Stimulated activated CD4-positive, alpha-beta T cell treated with anti-CD3 and anti-CD28 coated beads, Interleukin-15, amount 100 ng/mL, for 48 hours (primary cell): Measurements from ENCODE around the gene MRPS5.
A peak's percentile ranks its signal among the peaks of the same experiment; 100 is the strongest.
"Not testable (repeated sequence)": the region's sequence is repeated elsewhere in the genome, so short reads cannot be mapped to it uniquely, and the experiment has no call there.

Experiments
- DNase-seq, 2 donors: peaks; one replicate each; pipeline ENCODE4 v3.0.0-alpha.2; 2020; ENCODE audit warnings: low read depth in 2 of 2

Gene MRPS5

DNA sequence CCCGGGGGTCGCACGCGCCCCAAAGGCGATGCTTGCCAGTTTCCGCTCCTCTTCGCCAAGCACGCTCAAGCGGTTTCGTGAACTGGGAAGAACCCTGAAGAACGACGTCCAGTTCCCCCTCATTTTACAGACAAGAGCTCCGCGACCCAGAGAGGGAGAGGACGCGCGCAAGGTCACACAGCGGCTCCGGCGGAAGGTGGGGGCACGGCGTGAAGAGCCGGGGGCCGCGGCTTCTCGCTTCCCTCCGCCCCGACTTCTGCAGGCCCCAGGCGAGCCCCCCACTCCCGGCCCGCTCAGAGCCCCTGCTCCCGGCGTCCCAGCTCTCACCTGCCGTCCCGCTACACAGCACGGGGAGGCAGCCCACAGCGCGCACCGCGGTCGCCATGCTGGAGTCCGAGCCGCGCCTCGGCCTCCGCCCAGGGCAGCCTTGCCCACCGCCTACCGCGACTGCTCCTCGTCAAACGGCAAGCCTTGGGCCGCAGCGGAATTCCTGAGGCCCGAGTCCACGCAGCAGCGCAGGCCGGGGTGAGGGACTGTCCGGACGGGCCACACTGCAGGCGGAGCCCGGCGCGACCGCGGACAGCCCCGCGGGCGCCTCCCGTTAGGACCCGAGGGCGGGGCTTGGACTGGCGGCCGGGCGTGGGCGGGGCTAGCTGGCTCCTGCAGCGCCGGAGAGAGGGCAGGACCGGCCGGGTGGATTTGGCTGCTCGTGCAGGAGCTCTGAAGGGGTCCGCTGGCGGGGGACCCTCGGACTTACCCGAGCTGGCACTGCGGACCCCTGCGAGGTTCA, at the start of gene MRPS5:
Gene MRPS5 (minus strand): TSS at position 402 of the 790 bp plus-strand sequence. CDS start 17 bp downstream, at position 385.
- DNase-seq, result peak; percentile 82 to 89

DNA sequence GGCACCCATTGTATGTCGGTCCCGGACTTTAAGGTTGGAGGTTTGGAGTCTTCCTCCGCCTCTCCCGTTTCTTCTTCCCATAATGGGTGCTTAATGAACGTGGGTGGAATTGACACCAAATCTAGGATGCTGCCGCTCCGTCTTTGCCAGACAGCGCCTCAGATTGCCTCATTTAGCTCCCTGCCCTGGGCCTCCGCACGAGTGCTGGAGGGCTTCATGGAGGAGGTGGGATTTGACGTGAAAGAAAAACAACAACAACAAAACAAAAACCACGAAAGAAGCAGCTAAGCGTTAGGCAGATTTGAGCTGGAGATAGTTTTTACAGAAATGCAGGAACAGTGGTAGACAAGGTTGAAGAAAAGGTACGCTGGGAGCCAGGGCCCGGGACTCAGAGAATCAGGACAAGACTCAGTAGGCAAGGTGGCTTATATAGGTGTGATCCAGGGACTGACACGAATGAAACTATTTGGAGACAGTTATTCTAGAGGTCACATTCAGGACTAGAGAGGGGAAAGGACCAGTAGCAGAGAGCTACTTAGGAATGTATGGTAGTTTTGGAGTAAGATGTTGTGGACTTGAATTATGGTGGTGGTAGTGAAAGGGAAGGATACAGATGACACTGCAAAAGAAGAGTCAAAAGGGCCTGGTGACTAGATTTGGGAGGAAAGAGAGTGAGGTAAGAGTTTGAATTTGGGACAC, 44.6 kb upstream of the MRPS5 start:
- DNase-seq, result no peak

DNA sequence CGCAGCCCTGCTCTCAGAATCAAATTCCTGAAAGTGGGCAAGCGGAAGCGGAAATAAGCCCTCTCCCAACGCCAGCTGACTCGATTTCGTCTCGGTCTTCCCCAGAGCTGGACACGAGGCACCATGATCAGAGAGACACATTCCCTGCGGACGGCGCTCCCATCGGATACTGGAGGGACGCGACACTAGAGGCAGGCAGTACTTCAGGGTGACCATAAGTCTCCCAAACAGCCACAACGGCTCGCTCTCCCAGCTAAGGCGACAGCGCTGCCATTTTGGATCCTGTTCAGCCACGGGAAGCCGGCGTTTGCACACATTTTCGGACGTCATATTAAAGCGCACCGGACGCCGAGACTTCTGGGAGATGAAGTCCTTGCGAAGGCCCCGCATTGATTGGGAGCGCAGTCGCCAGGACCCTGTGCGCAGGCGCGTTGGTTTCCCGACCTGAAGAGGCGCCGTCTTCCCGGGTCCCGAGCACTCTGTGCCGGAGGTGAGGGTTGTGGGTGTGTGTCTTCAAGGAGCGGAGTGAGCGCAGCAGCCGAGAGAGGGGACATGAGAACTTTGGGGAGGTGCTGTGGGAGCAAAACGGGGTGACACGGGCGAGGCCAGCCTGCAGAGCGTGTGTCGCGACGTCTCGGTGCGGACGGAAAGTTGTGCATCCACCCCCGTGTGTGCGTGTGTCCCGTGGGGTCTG, 43.9 kb upstream of the MRPS5 start, which contains the start of gene ZNF2:
Gene ZNF2 (plus strand): TSS at position 439 of the 694 bp plus-strand sequence. CDS start 10,418 bp downstream, outside the sequence.
- DNase-seq, result peak; percentile 92 to 96

DNA sequence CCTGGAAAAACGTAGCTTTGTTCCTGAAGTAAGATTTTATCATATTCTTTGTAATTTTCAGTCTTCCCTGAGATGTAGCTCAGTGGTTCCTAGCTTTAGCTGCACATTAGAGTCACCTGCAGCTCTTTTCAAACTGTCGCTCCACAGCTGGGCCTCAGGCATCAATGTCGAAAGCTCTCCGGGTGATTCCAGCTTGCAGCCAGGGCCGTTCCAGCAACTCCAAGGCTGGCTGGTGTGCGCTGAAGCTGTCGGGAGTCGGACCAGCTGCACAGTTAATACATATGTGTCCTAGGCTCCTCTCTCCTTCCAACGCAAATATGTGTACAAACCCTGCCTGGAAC, 43.4 kb upstream of the MRPS5 start:
- no peak for DNase-seq

DNA sequence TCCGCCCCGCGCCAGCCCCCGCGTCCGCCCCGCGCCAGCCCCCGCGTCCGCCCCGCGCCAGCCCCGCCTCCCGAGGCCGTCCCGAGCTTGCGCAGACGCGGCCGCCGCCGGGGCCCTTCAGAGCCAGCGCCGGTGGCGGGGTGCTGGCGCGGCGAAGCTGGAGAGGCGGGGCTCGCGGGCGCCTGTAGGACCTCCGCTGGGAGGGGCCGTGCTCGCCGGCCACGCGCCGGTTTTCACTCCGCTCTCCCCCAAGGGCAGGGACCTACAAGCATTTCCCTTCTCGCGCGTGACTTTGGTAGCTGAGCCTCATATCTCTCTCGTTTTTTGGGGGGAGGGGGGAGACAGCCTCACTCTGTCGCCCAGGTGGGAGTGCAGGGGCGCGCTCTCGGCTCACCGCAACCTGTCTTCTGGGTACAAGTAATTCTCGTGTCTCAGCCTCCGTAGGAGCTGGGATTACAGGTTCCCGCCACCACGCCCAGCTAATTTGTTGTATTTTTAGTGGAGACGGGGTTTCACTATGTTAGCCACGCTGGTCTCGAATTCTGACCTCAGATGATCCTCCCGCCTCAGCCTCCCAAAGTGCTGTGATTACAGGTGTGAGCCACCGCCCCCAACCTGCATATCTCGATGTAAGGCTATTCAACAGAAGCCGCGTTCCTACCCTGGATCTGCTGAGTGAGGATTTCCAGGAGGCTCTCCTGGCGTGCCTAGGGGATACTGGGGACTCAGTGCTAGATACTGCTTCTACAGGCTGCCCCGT, 38.3 kb upstream of the MRPS5 start, which contains the start of gene ZNF514:
Gene ZNF514 (minus strand): TSS at position 159 of the 760 bp plus-strand sequence. CDS start 6,595 bp downstream, outside the sequence.
- DNase-seq, result peak; percentile 43 to 59

DNA sequence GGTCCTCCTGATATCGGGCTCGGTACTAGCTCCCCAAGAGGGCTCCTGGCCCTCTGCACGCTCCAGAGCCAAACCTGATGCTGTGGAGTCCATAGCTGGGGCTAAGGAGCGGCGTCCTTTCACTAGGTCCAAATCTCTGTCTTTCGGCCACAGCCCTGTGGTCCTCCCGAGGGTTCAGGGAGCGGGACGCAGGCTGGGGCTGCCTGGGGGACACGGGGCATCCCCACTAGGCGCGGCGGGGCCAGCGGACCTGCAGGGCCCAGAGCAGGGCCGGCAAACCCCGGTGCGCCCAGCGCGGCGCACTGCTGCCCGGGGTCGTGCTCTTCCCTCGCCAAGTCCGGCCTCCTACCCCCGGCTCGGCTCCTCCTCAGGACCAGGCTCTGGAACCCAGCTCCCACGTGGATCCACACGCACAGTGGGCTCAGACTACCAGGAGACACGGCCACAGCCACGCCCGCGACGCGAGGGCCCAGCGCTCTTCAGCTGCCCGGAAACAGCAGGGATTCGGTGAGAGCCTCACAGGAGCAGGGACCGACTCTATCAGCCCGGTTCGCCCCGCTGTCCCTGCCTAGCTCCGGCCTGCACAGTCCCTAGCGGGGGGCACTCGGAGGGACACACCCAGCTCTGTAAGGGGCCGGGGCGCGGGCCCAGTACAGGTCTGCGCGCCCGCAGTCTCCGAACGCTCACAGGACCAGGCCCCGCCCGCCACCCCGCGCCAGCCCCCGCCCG, 37.4 kb upstream of the MRPS5 start:
- DNase-seq, result no peak

DNA sequence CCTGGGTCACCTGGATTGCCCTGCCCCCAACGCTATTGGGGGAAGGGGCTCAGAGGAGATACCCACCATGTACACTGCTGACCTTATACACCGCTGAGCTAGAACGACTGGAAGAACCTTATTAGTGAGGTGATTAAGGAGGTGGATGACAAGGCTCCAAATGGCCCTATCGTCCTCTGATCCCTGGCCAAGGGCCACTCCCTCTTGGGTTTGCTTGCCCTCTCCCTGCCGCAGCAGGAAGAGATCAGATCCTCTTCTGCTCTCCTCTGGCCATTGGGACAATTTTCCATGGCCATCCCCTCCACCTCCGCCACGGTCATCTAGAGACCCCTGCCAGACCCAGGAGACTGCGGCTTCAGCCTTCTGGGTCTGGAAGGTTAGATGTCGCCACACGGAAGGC, 36.8 kb upstream of the MRPS5 start:
- no peak for DNase-seq

DNA sequence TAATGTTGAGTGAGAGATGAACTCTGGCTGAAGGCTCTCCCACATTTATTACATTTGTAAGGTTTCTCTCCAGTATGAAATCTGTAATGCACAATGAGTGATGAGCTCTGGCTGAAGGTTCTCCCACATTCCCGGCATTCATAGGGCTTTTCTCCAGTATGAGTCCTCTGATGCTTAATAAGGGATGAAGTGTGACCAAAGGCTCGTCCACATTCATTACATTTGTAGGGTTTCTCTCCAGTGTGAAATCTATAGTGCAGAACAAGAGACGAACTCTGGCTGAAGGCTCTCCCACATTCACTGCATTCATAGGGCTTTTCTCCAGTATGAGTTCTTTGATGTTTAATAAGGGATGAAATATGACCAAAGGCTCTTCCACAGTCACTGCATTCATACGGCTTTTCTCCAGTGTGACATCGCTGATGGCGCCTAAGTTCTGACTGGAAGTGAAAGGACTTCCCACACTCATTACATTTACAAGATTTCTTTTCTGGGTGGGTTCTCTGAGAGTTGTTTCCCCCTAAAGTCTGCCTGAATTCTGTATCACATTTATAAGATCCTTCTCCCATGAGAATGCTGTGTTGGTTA, 27.9 kb upstream of the MRPS5 start:
- no peak for DNase-seq

DNA sequence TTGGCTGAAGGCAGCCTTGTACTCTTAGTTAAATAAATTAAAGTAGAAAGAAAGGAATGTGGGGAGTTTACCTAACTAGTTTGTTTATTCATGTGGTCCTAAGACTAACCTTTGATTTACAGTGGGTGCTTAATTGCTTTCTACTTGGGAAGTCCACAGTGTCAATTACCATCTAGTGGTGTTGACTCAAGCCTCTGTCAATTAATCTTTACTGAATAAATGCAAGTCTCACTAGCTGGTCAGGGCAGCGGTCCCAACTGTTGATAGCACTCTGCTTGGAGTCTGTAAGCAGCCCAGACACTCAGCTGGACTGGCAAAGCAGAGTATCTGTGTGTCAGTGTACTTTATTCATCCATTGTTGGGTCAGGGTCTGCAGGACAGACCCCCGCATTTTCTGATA, 22.2 kb upstream of the MRPS5 start:
- DNase-seq, result no peak

DNA sequence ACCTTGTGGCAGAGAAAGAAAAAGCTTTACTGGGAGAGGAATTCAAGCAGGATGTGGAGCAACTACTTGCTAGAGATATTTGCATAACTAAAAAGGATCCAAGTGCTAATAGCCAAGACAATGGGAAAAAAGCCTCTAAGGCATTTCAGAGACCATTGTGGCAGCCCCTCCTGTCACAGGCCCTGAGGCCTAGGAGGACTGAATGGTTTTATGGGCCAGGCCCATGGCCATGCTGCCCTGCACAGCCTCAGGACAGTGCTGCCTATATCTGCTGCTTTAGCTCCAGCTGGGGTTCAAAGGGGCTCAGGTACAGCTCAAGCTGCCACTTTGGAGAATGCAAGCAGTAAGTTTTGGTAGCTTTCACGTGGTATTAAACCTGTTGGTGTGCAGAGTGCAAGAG, 17.1 kb upstream of the MRPS5 start:
- no peak for DNase-seq

DNA sequence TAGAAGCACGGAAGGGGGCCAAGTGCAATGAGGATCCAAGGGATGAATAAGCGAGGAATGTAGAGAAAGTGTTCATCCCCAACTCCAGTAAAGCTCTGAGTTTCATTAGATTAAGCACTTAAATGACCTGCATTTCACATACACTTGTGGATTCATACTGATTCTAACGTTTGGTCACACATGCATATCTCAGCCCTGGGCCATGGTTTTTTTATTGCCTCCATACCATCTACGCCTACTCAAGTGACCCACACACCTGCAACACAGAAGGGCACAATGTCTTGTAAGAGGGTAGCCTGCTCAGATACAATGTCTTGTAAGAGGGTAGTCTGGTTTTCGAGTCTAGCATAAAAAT, 566 bp upstream of the MRPS5 start:
- DNase-seq, result no peak

DNA sequence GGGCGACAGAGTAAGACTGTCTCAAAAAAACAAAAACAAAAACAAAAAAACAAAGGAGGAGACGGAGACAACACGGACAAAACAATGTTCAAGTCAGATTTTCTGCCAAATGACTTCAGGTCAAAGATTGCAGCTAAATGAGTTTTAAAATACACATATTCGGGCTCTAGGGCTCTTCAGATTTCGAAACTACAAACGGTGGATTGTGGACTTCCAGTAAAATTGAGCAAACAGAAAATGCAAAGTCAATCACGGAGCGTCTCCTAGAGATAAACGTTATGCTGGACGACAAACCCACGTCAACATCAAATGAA, 558 bp downstream of the MRPS5 start:
- no peak for DNase-seq

DNA sequence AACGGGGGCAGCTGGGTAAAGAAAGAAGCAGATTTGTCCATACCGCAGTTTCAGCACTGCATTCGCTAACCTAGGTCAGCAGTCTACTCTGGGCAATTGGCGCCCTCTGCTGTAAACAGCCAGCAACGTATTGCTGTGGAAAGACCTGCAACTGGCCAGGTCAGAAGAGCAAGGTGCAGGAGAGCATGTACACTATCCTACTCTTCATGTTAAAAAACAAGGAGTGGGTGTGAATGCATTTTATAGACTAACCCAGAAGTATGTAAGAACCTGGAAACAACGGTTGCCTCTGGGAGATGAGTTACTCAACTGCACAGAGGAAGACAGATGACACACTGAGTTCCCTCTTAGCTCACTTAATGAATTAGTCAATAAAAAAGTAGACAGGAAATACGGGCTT, 6.2 kb downstream of the MRPS5 start:
- DNase-seq, result peak; percentile 32 to 61

DNA sequence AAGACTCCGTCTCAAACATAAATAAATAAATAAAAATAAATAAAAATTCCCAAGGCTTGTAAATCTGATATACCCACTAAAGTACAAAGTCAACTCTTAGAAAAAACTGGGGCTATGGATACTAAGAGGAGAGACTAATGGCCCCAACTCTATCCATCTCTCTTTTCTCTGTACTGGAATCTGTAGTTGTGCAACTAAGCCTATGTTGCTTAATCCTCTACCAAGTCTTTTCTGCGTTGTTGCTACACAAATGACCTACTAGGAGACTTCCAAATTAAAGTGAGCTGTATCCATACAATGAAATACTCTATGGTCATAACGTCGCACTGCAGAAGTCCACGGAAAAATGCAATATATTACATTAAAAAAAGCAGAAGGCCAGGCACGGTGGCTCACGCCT, 8.1 kb downstream of the MRPS5 start:
- no peak for DNase-seq

DNA sequence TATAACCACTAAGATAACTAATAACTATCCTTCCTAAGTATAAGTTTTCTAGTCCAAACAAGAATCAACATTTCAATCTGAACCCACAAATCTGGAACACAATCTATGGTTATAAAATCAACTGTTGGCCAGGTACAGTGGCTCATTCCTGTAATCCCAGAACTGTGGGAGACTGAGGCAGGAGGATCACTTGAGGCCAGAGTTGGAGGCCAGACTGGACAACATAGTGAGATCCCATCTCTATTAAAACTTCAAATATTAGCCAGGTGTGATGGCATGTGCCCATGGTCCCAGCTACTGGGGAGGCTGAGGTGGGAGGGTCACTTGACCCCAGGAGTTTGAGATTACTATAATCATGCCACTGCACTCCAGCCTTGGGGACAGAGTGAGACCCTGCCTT, 11.2 kb downstream of the MRPS5 start:
- DNase-seq, result no peak

DNA sequence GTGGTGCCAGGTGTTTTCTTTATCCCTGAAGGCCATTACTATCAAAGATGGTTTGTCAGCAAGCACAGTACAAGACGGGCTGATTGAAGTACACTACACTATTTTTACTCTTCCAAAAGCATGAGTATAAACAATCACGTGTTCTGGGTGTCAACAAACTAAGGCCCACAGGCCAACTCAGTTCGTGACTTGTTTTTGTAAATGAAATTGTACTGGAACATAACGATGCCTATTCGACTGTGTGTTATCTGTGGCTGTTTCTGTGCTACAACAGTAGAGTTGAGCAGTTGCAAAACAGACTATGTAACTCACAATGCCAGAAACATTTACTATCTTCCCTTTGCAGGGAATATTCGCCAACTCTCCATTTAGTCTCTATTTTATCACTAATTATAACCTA, 12.3 kb downstream of the MRPS5 start:
- DNase-seq, result no peak

DNA sequence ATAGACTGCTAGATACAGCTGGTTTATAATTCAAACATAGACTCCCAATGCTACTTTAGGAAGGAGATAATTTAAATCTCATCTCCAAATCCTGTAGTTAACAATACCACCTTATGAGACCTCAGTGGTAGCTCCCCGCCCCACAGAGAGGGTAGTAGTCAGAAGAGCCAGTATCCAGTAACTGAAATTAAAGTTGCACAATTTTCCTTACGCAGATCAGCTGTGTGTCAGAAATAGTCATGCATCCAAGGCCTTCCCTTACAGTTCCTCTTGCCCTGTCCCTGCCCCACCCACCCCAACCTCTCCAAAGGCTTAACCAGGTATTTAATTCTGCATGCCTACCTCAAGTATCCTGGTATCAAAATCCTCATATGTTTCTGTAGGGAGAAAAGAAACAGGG, 15.5 kb downstream of the MRPS5 start:
- DNase-seq, result no peak

DNA sequence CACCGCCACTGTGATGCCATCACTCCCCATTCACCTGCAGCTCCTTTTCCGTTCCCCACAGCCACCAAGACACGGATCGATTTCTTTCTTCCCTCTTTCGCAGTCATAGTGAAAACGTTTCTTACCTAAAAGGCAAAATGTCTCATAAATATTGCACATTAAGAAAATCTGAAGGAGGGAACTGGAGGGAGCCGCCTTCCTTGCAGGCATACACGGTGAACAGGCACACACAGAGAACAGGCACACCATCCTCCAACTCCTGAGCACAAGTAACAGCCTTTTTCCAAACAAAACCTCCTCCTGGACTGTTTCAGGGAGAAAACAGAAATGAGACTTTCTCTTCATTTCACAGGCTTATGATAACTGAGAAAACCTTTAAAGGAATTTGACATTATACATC, 17.0 kb downstream of the MRPS5 start:
- DNase-seq, result no peak

DNA sequence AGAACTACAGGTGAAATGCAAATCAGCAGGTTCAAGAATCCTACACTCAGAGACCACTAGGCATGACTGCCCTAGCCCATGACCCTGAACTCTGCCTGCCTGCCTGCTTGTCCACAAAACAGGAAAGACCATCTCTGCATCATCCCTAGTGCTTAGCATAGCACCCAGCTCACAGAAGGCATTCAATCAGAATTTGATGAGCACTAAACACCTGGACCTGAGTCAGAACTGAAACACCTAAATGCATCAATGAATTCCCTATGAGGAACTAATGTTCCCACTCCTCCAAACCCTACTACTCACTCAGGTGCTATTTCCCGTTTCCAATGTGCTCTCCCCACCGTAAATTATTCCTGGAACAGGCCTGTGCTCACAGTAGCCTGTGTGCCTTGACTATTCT, 21.7 kb downstream of the MRPS5 start:
- DNase-seq, result no peak

DNA sequence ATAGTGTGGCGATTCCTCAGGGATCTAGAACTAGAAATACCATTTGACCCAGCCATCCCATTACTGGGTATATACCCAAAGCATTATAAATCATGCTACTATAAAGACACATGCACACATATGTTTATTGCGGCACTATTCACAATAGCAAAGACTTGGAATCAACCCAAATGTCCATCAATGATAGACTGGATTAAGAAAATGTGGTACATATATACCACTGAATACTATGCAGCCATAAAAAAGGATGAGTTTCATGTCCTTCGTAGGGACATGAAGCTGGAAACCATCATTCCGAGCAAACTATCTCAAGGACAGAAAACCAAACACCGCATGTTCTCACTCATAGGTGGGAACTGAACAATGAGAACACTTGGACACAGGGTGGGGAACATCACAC, 23.3 kb downstream of the MRPS5 start:
- DNase-seq, result not testable (repeated sequence)
